GM12874 (cell line): ENCODE results near the gene AFMID.

ENCODE experiments used
- CTCF ChIP-seq: IDR thresholded peaks from 2 replicates; pipeline ENCODE4 v1.5.1; 2011; ENCODE audit warnings: low read depth, mild to moderate bottlenecking, control low read depth, low read length, moderate library complexity; ENCODE audit not compliant: insufficient read depth

AFMID gene

GRCh38 chr17:78255953-78256706, 69.0 kb downstream of the AFMID start:
- no peak for TF ChIP-seq CTCF

- TF ChIP-seq CTCF = no peak
Measured at GRCh38 chr17:78256707-78257591, 69.8 kb downstream of the AFMID start.
